SK-MEL-5 (cell line): ENCODE measurements around the gene FOXE3. TPM values are rescaled to one million over a fixed set of nuclear protein-coding genes. Genes with fewer than 3 reads are reported as not detected.

Experiments used
- DNase-seq: peaks from one replicate; pipeline ENCODE4 v3.0.0-alpha.2; 2016; ENCODE audit warnings: low read depth, low spot score
- in situ Hi-C: cut with HindIII; loops from 2 replicates; pipeline ENCODE4 v1.10.0; 2016; ENCODE audit warnings: low sequenced_read_pairs, high pct_unique_total_duplicates, low pct_unique_long_range_greater_than_20kb
- total RNA-seq: library from RNA; depleted of rRNA; stranded (reverse); fragments of >200 nt; shearing (Covaris generic); gene quantifications from 2 replicates; pipeline ENCODE4 v1.2.3, GENCODE V29; 2014; rRNA removed

The FOXE3 gene
- total RNA-seq, 1 experiment from 2014 or later, result not detected

DNA sequence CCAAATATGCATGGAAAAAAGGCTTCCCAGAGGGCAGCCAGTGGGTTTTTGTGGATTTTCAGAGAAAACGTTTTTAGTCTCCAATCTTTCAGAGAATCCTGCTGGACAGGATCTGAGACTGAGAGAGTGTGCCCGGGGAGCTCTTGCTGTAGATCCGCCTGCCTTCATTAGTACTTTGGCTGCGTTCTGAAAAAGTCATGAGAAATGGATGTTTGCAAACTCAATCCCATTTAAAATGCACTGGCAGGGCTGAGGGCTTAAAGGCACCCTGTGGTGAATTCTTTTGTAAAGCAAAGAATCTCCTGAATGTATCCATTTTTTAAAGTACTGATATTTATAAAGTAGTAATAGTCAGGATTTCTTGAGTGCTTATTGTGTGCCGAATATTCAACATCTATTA, 44.0 kb downstream of the FOXE3 start:
- DNase-seq, result no peak
- in situ Hi-C loops, result no loop called here

DNA sequence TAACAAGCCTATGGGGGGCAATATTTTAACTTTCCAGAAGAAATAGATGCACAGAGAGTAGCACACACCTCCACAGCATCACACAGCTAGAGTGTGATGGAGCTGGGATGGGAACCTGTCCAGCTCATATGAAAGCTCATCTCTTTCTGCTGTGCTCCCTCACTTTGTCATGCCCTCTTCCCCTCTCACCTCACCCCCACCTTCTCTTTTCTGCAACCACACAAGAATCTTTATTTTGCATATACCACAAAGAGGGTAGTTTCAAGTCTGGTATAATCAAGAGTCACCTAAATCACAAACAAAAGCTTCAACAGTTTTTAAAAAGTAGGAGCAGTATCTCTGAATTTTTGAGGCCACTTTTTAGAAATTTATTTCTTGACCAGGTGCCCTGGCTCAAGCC, 44.4 kb downstream of the FOXE3 start:
- no peak for DNase-seq
- in situ Hi-C loops, result no loop called here

DNA sequence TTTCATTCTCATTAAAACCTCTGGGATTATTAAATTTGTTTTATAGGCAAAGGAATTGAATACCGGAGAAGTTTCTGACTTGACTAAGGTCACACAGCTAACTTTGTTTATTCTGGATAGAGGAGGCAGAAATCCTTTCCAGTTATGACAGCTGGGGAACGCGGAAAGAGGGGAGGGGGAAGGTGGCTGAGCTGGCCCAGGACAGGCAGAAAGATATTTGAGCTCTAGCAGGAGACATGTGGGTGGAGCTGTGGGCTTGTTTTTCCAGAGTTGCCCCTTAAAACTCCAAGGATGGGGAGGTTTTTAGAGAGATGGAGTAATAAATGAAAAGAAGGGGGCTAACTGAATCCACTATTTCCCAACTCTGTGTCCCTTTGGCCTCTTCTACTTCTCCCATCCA, 49.5 kb downstream of the FOXE3 start:
- in situ Hi-C loops, result no loop called here
- DNase-seq, result no peak

Other genes starting within 250 kb of the FOXE3 start
- not detected in 2 replicates for gene PDZK1IP1, start 226.2 kb upstream of the FOXE3 start, total RNA-seq
- gene TAL1, start 184.1 kb upstream of the FOXE3 start, total RNA-seq, result 0.13 TPM in 2 replicates
- gene STIL, start 102.1 kb upstream of the FOXE3 start, total RNA-seq, result 11.3 and 11.9 TPM in 2 replicates
- 66.9 and 81.5 TPM in 2 replicates for gene CMPK1, start 82.5 kb upstream of the FOXE3 start, total RNA-seq
- gene FOXD2, start 21.8 kb downstream of the FOXE3 start, total RNA-seq, result 0.79 and 1.0 TPM in 2 replicates